ENCODE results near the gene RNF220.

RNF220 gene

GRCh38 chr1:44591381-44591780 is 186.3 kb downstream of the RNF220 start:
- no peak for DNase-seq

GRCh38 chr1:44592208-44593145 is 187.4 kb downstream of the RNF220 start:
- DNase-seq, result no peak

GRCh38 chr1:44594353-44594752 is 189.3 kb downstream of the RNF220 start:
- DNase-seq, result no peak

- peak; percentile 86 for DNase-seq
Measured at GRCh38 chr1:44594871-44595735, 190.0 kb downstream of the RNF220 start.

- no peak for DNase-seq
Measured at GRCh38 chr1:44596511-44596910, 191.5 kb downstream of the RNF220 start.

GRCh38 chr1:44598167-44598566 is 193.1 kb downstream of the RNF220 start:
- DNase-seq, result no peak

- DNase-seq, result no peak
Measured at GRCh38 chr1:44602634-44603628, 197.9 kb downstream of the RNF220 start.

- DNase-seq, result no peak
Measured at GRCh38 chr1:44603718-44604117, 198.7 kb downstream of the RNF220 start.

GRCh38 chr1:44604157-44604955 is 199.3 kb downstream of the RNF220 start:
- no peak for DNase-seq

- DNase-seq, result no peak
Measured at GRCh38 chr1:44605914-44606615, 201.0 kb downstream of the RNF220 start.

GRCh38 chr1:44606701-44607281 is 201.7 kb downstream of the RNF220 start:
- no peak for DNase-seq

- no peak for DNase-seq
Measured at GRCh38 chr1:44608141-44608540, 203.1 kb downstream of the RNF220 start.

GRCh38 chr1:44609412-44609767 is 204.3 kb downstream of the RNF220 start:
- DNase-seq, result peak; percentile 22 to 37

GRCh38 chr1:44609768-44610526 is 204.9 kb downstream of the RNF220 start:
- no peak for DNase-seq

GRCh38 chr1:44610527-44611148 is 205.6 kb downstream of the RNF220 start:
- no peak for DNase-seq

GRCh38 chr1:44611419-44611818 is 206.4 kb downstream of the RNF220 start:
- DNase-seq, result no peak

- no peak for DNase-seq
Measured at GRCh38 chr1:44611866-44612265, 206.8 kb downstream of the RNF220 start.

GRCh38 chr1:44613941-44614340 is 208.9 kb downstream of the RNF220 start:
- no peak for DNase-seq

GRCh38 chr1:44616284-44616990 is 211.4 kb downstream of the RNF220 start:
- no peak for DNase-seq
